DND-41 (cell line): ENCODE data around the gene CDK1.

Experiments
- ATAC-seq: fragments of 200-7000 bp; cut with Tn5 transposase; 3 replicates; pipeline ENCODE4 v1.9.1; 2021; ENCODE audit warnings: low read depth; ENCODE audit not compliant: insufficient read depth
- DNase-seq: peaks from one replicate; pipeline ENCODE4 v3.0.0-alpha.2; 2020
- H2AFZ ChIP-seq: 2 replicates; pipeline ENCODE4 v1.6.0; 2012; ENCODE audit warnings: low read depth, low read length
- H3K27ac ChIP-seq: 2 replicates; pipeline ENCODE4 v1.5.1; 2012; ENCODE audit warnings: low read length, inconsistent platforms
- H3K27me3 ChIP-seq: fragments of 200-600 bp; sonication (generic); 2 replicates; pipeline ENCODE4 v1.6.0; 2012; ENCODE audit warnings: low read length, mild to moderate bottlenecking, inconsistent platforms; ENCODE audit not compliant: insufficient read depth, poor library complexity
- H3K36me3 ChIP-seq: 2 replicates; pipeline ENCODE4 v1.5.1; 2012; ENCODE audit warnings: low read length, inconsistent platforms; ENCODE audit not compliant: insufficient read depth
- H3K4me1 ChIP-seq: 2 replicates; pipeline ENCODE4 v1.5.1; 2012; ENCODE audit warnings: mild to moderate bottlenecking, low read length; ENCODE audit not compliant: insufficient read depth
- H3K4me2 ChIP-seq: 2 replicates; pipeline ENCODE4 v1.6.0; 2012; ENCODE audit warnings: mild to moderate bottlenecking, moderate library complexity, low read length, inconsistent platforms; ENCODE audit not compliant: insufficient read depth
- H3K4me3 ChIP-seq, 2 experiments: fragments of 200-600 bp in 1 of 2; shearing (Covaris generic) in 1 of 2; 2 replicates each; pipeline ENCODE4 v1.5.1; 2012 to 2016; ENCODE audit warnings: inconsistent platforms in 2 of 2, low read length in 2 of 2, mild to moderate bottlenecking in 2 of 2, low read depth in 1 of 2, moderate library complexity in 1 of 2
- H3K79me2 ChIP-seq: 2 replicates; pipeline ENCODE4 v1.6.0; 2012; ENCODE audit warnings: low read length, inconsistent platforms; ENCODE audit not compliant: insufficient read depth
- H3K9ac ChIP-seq: 2 replicates; pipeline ENCODE4 v1.6.0; 2012; ENCODE audit warnings: low read depth, mild to moderate bottlenecking, inconsistent platforms, low read length, moderate library complexity
- H3K9me3 ChIP-seq: 2 replicates; pipeline ENCODE4 v1.5.1; 2012; ENCODE audit warnings: low read length, moderate library complexity, mild to moderate bottlenecking, inconsistent platforms; ENCODE audit not compliant: insufficient read depth, severe bottlenecking
- H4K20me1 ChIP-seq: 2 replicates; pipeline ENCODE4 v1.6.0; 2012; ENCODE audit warnings: low read length; ENCODE audit not compliant: insufficient read depth
- CTCF ChIP-seq: IDR thresholded peaks from 2 replicates; pipeline ENCODE4 v1.5.1; 2012; ENCODE audit warnings: borderline replicate concordance, low read length, moderate library complexity, mild to moderate bottlenecking; ENCODE audit not compliant: poor library complexity, severe bottlenecking; ENCODE audit errors: extremely low read depth
- EZH2 ChIP-seq: IDR thresholded peaks from 3 replicates; pipeline ENCODE4 v1.6.1; 2012; ENCODE audit warnings: borderline replicate concordance, low read depth, mild to moderate bottlenecking, moderate library complexity, low read length, inconsistent platforms; ENCODE audit not compliant: severe bottlenecking

CDK1 gene

GRCh38 chr10:60732198-60732806, 46.0 kb upstream of the CDK1 start:
- TF ChIP-seq EZH2 (no peak), CTCF (no peak)
- H3K27me3 ChIP-seq, result peaks cover 4% of the 10 kb centered on the region
- no peaks in the 10 kb centered on the region for H3K9me3 ChIP-seq
- H2AFZ ChIP-seq, result no peak overlapping the region
- no peak overlapping the region for H3K9ac ChIP-seq
- no peak for ATAC-seq
- no peak overlapping the region for H3K4me2 ChIP-seq
- H3K36me3 ChIP-seq, result no peaks in the 10 kb centered on the region
- H3K4me1 ChIP-seq, result no peaks in the 10 kb centered on the region; the same call in 1 of the 2 replicates
- H4K20me1 ChIP-seq, result no peaks in the 10 kb centered on the region
- H3K79me2 ChIP-seq, result no peaks in the 10 kb centered on the region
- no peak for DNase-seq
- no peak overlapping the region for H3K4me3 ChIP-seq
- no peak overlapping the region for H3K27ac ChIP-seq

- no peak for TF ChIP-seq CTCF
- TF ChIP-seq EZH2, result no peak
- Histone ChIP-seq H3K4me2 (no peak overlapping the region), H2AFZ (no peak overlapping the region), H3K4me3 (no peak overlapping the region), H3K27me3 (peaks cover 4% of the 10 kb centered on the region), H3K9ac (no peak overlapping the region), H3K9me3 (no peaks in the 10 kb centered on the region), H3K36me3 (no peaks in the 10 kb centered on the region), H3K27ac (no peak overlapping the region), H3K4me1 (no peaks in the 10 kb centered on the region; the same call in 1 of the 2 replicates), H4K20me1 (no peaks in the 10 kb centered on the region), H3K79me2 (no peaks in the 10 kb centered on the region)
- DNase-seq, result no peak
- ATAC-seq, result no peak
Observed at GRCh38 chr10:60732807-60733516, 45.3 kb upstream of the CDK1 start.

GRCh38 chr10:60733517-60733822, 44.8 kb upstream of the CDK1 start:
- Histone ChIP-seq H4K20me1 (no peaks in the 10 kb centered on the region), H2AFZ (no peak overlapping the region), H3K27me3 (peaks cover 4% of the 10 kb centered on the region), H3K4me3 (no peak overlapping the region), H3K9ac (no peak overlapping the region), H3K9me3 (no peaks in the 10 kb centered on the region), H3K79me2 (no peaks in the 10 kb centered on the region), H3K4me2 (no peak overlapping the region), H3K36me3 (no peaks in the 10 kb centered on the region), H3K4me1 (no peaks in the 10 kb centered on the region), H3K27ac (no peak overlapping the region)
- no peak for TF ChIP-seq CTCF
- TF ChIP-seq EZH2, result no peak
- ATAC-seq (no peak), DNase-seq (no peak)
